Tibial nerve (tissue), 4 donors: Measurements from ENCODE around the gene HUNK. TPM values are rescaled to one million over a fixed set of nuclear protein-coding genes. Genes with fewer than 3 reads are reported as not detected.

Experiments
- DNase-seq, 2 donors: peaks; one replicate each; pipeline ENCODE4 v3.0.0-alpha.2; 2019; ENCODE audit warnings: low spot score in 2 of 2
- H3K27ac ChIP-seq, 4 donors: fragments of 200-600 bp; sonication (generic) in 3 of 4; one replicate each; pipeline ENCODE4 v1.5.1; 2017 to 2019; ENCODE audit warnings: mild to moderate bottlenecking in 1 of 4
- H3K27me3 ChIP-seq, 2 donors: fragments of 200-600 bp; sonication (generic) in 1 of 2; one replicate each; pipeline versions ENCODE4 v1.5.1 to v1.6.0; 2017 to 2019
- H3K36me3 ChIP-seq, 3 donors: fragments of 200-600 bp; sonication (generic); one replicate each; pipeline ENCODE4 v1.5.1; 2018 to 2019
- H3K4me1 ChIP-seq, 4 donors: fragments of 200-600 bp; sonication (generic) in 3 of 4; one replicate each; pipeline ENCODE4 v1.5.1; 2017 to 2019
- H3K4me3 ChIP-seq, 4 donors: fragments of 200-600 bp; sonication (generic) in 3 of 4; one replicate each; pipeline ENCODE4 v1.5.1; 2017 to 2019; ENCODE audit warnings: mild to moderate bottlenecking in 1 of 4, moderate library complexity in 1 of 4
- H3K9me3 ChIP-seq, 4 donors: fragments of 200-600 bp; sonication (generic) in 3 of 4; one replicate each; pipeline ENCODE4 v1.5.1; 2017 to 2019
- CTCF ChIP-seq, 5 experiments: fragments of 200-600 bp in 3 of 5; fragments of 450-650 bp in 2 of 5; sonication (generic) in 3 of 5; IDR thresholded peaks; one replicate each; pipeline ENCODE4 v1.5.1; 2016 to 2019; ENCODE audit warnings: antibody characterized with exemption in 5 of 5, mild to moderate bottlenecking in 3 of 5, moderate library complexity in 2 of 5
- EP300 ChIP-seq, 2 donors: sonication (generic); formaldehyde crosslinking; IDR thresholded peaks; one replicate each; pipeline ENCODE4 v1.6.1; 2017; ENCODE audit warnings: antibody characterized with exemption in 2 of 2, mild to moderate bottlenecking in 1 of 2
- POLR2A ChIP-seq, 2 donors: fragments of 450-650 bp; IDR thresholded peaks; one replicate each; pipeline ENCODE4 v1.6.1; 2017; ENCODE audit warnings: antibody characterized with exemption in 2 of 2, mild to moderate bottlenecking in 2 of 2, moderate library complexity in 2 of 2
- WGBS, 2 donors: methylation state at CpG; one replicate each; pipeline ENCODE4 v1.1.5; 2018; 5-methylcytosine and 5-hydroxymethylcytosine counted together
- total RNA-seq, 4 donors: library from RNA; depleted of rRNA; stranded (reverse); fragments of >200 nt; gene quantifications; one replicate each; pipeline ENCODE4 v1.1.0, GENCODE V29; 2016

The HUNK gene
- total RNA-seq, 4 donors from 2014 or later, result 0.20 to 0.30 (median 0.21) TPM; not detected in 1

- WGBS, 2 donors, result 87 to 94% methylated on average over 8 of the region's 8 CpGs
- no peaks in the 10 kb centered on the region for H3K27me3 ChIP-seq
- H3K4me1 ChIP-seq, result no peaks in the 10 kb centered on the region
- no peak for TF ChIP-seq EP300 (IDR thresholded peaks at IDR 0.05)
- no peak for TF ChIP-seq CTCF (IDR thresholded peaks at IDR 0.05)
- TF ChIP-seq POLR2A (IDR thresholded peaks at IDR 0.05), result no peak
- H3K4me3 ChIP-seq, result no peak overlapping the region
- H3K27ac ChIP-seq, result no peak overlapping the region
- H3K36me3 ChIP-seq, result no peaks in the 10 kb centered on the region
- DNase-seq, result no peak
- H3K9me3 ChIP-seq, result peaks cover 0 to 6% (median 0%) of the 10 kb centered on the region in 4 donors
Observed at GRCh38 chr21:31983554-31983953, 110.7 kb downstream of the HUNK start.

GRCh38 chr21:31985398-31985797 lies 112.6 kb downstream of the HUNK start:
- Histone ChIP-seq H3K4me1 (no peaks in the 10 kb centered on the region), H3K9me3 (peaks cover 0 to 1% (median 0%) of the 10 kb centered on the region in 4 donors), H3K27ac (no peak overlapping the region), H3K4me3 (no peak overlapping the region), H3K27me3 (no peaks in the 10 kb centered on the region), H3K36me3 (no peaks in the 10 kb centered on the region)
- TF ChIP-seq EP300 (IDR thresholded peaks at IDR 0.05) (no peak), POLR2A (IDR thresholded peaks at IDR 0.05) (no peak), CTCF (IDR thresholded peaks at IDR 0.05) (no peak)
- 76 to 84% methylated on average over 6 to 7 of the region's 7 CpGs for WGBS, 2 donors
- no peak for DNase-seq

GRCh38 chr21:31986035-31986856 lies 113.4 kb downstream of the HUNK start:
- Histone ChIP-seq H3K4me1 (no peaks in the 10 kb centered on the region), H3K27me3 (no peaks in the 10 kb centered on the region), H3K27ac (no peak overlapping the region), H3K4me3 (no peak overlapping the region), H3K9me3 (no peaks in the 10 kb centered on the region), H3K36me3 (no peaks in the 10 kb centered on the region)
- 91 to 95% methylated on average over 17 of the region's 17 CpGs for WGBS, 2 donors
- no peak for DNase-seq
- no peak for TF ChIP-seq EP300 (IDR thresholded peaks at IDR 0.05)
- no peak for TF ChIP-seq POLR2A (IDR thresholded peaks at IDR 0.05)
- TF ChIP-seq CTCF (IDR thresholded peaks at IDR 0.05), result no peak

GRCh38 chr21:31987696-31988095 lies 114.9 kb downstream of the HUNK start:
- no peak overlapping the region for H3K27ac ChIP-seq
- WGBS, 2 donors, result 46 to 60% methylated on average over 9 of the region's 9 CpGs
- DNase-seq, result no peak
- H3K27me3 ChIP-seq, result no peaks in the 10 kb centered on the region
- TF ChIP-seq CTCF (IDR thresholded peaks at IDR 0.05) (no peak), POLR2A (IDR thresholded peaks at IDR 0.05) (no peak), EP300 (IDR thresholded peaks at IDR 0.05) (no peak)
- no peak overlapping the region for H3K4me3 ChIP-seq
- H3K4me1 ChIP-seq, result no peaks in the 10 kb centered on the region
- no peaks in the 10 kb centered on the region for H3K36me3 ChIP-seq
- no peaks in the 10 kb centered on the region for H3K9me3 ChIP-seq

GRCh38 chr21:31988492-31989290 lies 115.9 kb downstream of the HUNK start:
- TF ChIP-seq POLR2A (IDR thresholded peaks at IDR 0.05) (no peak), EP300 (IDR thresholded peaks at IDR 0.05) (no peak), CTCF (IDR thresholded peaks at IDR 0.05) (no peak)
- DNase-seq, result no peak
- no peaks in the 10 kb centered on the region for H3K36me3 ChIP-seq
- no peaks in the 10 kb centered on the region for H3K27me3 ChIP-seq
- 84 to 87% methylated on average over 4 of the region's 4 CpGs for WGBS, 2 donors
- H3K4me3 ChIP-seq, result no peak overlapping the region
- H3K27ac ChIP-seq, result no peak overlapping the region
- no peaks in the 10 kb centered on the region for H3K4me1 ChIP-seq
- H3K9me3 ChIP-seq, result no peaks in the 10 kb centered on the region
